Progenitor cell of endocrine pancreas (in vitro differentiated cells): ENCODE results near the gene PARVA. TPM values are rescaled to one million over a fixed set of nuclear protein-coding genes. Genes with fewer than 3 reads are reported as not detected.
A peak's percentile ranks its signal among the peaks of the same experiment; 100 is the strongest.

ENCODE experiments used
- DNase-seq: peaks from one replicate; pipeline ENCODE4 v3.0.0; 2021; ENCODE audit warnings: low spot score; ENCODE audit not compliant: unreplicated experiment
- H3K27ac Mint-ChIP-seq: 2 replicates; pipeline ENCODE4 v1.8.0; 2021; ENCODE audit warnings: mild to moderate bottlenecking, moderate library complexity, mixed read lengths
- H3K27me3 Mint-ChIP-seq: 2 replicates; pipeline ENCODE4 v1.8.0; 2021; ENCODE audit warnings: mixed read lengths
- H3K36me3 Mint-ChIP-seq: 2 replicates; pipeline ENCODE4 v1.8.0; 2022; ENCODE audit warnings: mixed read lengths; ENCODE audit not compliant: insufficient read depth
- H3K4me1 Mint-ChIP-seq: 2 replicates; pipeline ENCODE4 v1.8.0; 2021; ENCODE audit warnings: low read depth, mixed read lengths
- H3K4me3 Mint-ChIP-seq: 2 replicates; pipeline ENCODE4 v1.8.0; 2021; ENCODE audit warnings: low read depth, mild to moderate bottlenecking, moderate library complexity, mixed read lengths
- H3K9me3 Mint-ChIP-seq: 2 replicates; pipeline ENCODE4 v1.8.0; 2021; ENCODE audit warnings: low read depth, mixed read lengths
- CTCF ChIP-seq: fragments of 200-600 bp; sonication (generic); IDR thresholded peaks from one replicate; pipeline ENCODE4 v1.5.0; 2021; ENCODE audit warnings: antibody characterized with exemption, mild to moderate bottlenecking; ENCODE audit not compliant: unreplicated experiment
- total RNA-seq: library from RNA; stranded (reverse); gene quantifications from 2 replicates; pipeline ENCODE4 v1.2.1, GENCODE V29; 2021

The PARVA gene
- total RNA-seq, 1 donor from 2014 or later: 49.3 TPM

- H3K4me1 Mint-ChIP-seq: peaks cover 12% of the 10 kb centered on the region
- peaks cover 3% of the 10 kb centered on the region for H3K36me3 Mint-ChIP-seq
- no peak for DNase-seq
- H3K27me3 Mint-ChIP-seq: no peaks in the 10 kb centered on the region
- TF ChIP-seq CTCF: no peak
- H3K9me3 Mint-ChIP-seq: no peaks in the 10 kb centered on the region
- no peak overlapping the region for H3K27ac Mint-ChIP-seq
- no peak overlapping the region for H3K4me3 Mint-ChIP-seq
Measured at GRCh38 chr11:12403997-12404350, 26.6 kb downstream of the PARVA start.

GRCh38 chr11:12404436-12404835 lies 27.1 kb downstream of the PARVA start:
- H3K27ac Mint-ChIP-seq: no peak overlapping the region

GRCh38 chr11:12408156-12408770 lies 30.9 kb downstream of the PARVA start:
- TF ChIP-seq CTCF: no peak
- H3K27me3 Mint-ChIP-seq: no peaks in the 10 kb centered on the region
- H3K36me3 Mint-ChIP-seq: peaks cover 3% of the 10 kb centered on the region
- no peak overlapping the region for H3K27ac Mint-ChIP-seq
- peaks cover 4% of the 10 kb centered on the region for H3K4me1 Mint-ChIP-seq
- no peak overlapping the region for H3K4me3 Mint-ChIP-seq
- no peak for DNase-seq
- H3K9me3 Mint-ChIP-seq: no peaks in the 10 kb centered on the region

More at GRCh38 chr11:12404436-12404835, 27.1 kb downstream of the PARVA start:
- no peak overlapping the region for H3K4me3 Mint-ChIP-seq
- no peaks in the 10 kb centered on the region for H3K9me3 Mint-ChIP-seq
- no peak for TF ChIP-seq CTCF
- DNase-seq: no peak
- H3K4me1 Mint-ChIP-seq: peaks cover 12% of the 10 kb centered on the region
- no peaks in the 10 kb centered on the region for H3K27me3 Mint-ChIP-seq
- peaks cover 3% of the 10 kb centered on the region for H3K36me3 Mint-ChIP-seq

- no peak overlapping the region for H3K4me3 Mint-ChIP-seq
- H3K36me3 Mint-ChIP-seq: peaks cover 3% of the 10 kb centered on the region
- peaks cover 7% of the 10 kb centered on the region for H3K4me1 Mint-ChIP-seq
- no peak for DNase-seq
- H3K27me3 Mint-ChIP-seq: no peaks in the 10 kb centered on the region
- no peak overlapping the region for H3K27ac Mint-ChIP-seq
- H3K9me3 Mint-ChIP-seq: no peaks in the 10 kb centered on the region
- no peak for TF ChIP-seq CTCF
Measured at GRCh38 chr11:12409621-12410005, 32.2 kb downstream of the PARVA start.

- DNase-seq: no peak
- no peak overlapping the region for H3K27ac Mint-ChIP-seq
- no peaks in the 10 kb centered on the region for H3K27me3 Mint-ChIP-seq
- H3K4me1 Mint-ChIP-seq: peaks cover 7% of the 10 kb centered on the region
- H3K4me3 Mint-ChIP-seq: no peak overlapping the region
- H3K36me3 Mint-ChIP-seq: peaks cover 2% of the 10 kb centered on the region
- peak; percentile 23 for TF ChIP-seq CTCF
- no peaks in the 10 kb centered on the region for H3K9me3 Mint-ChIP-seq
Measured at GRCh38 chr11:12410006-12410728, 32.8 kb downstream of the PARVA start.
